ENCODE measurements around the gene TLE6.

The TLE6 gene

DNA sequence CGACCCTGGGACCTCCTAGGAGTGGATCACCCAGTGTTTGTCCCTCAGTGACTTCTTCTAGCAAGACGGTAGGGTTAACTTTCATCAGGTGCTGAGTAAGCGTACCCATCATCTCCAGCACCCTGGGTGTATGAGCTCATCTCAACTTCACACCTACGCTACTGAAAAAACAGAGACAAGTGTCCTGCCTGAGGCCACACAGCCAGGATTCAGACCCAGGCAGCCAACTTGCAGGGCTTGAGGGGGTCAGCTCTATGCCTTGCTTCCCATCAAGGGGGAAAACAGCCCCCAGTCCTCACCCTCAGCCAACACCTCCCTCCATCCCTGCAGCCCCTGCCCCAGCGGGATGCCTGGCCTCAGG lies 47.1 kb downstream of the TLE6 start:
- H3K23ac ChIP-seq (ENCODE audit: low read length) = no peak overlapping the region
- no peak overlapping the region for H2AK5ac ChIP-seq (ENCODE audit: low read length)
- DNase-seq = no peak
- H3K14ac ChIP-seq (ENCODE audit: low read length) = no peak overlapping the region
- H3K27me3 ChIP-seq (ENCODE audit: insufficient read depth, low read length) = peaks cover 23% of the 10 kb centered on the region
- WGBS (ENCODE audit: extremely low coverage, insufficient coverage, insufficient read length) = no CpG with 5 or more reads among the region's 5 CpGs
- no peak overlapping the region for H3K27ac ChIP-seq (ENCODE audit: low read depth, low read length)
- no peak overlapping the region for H2AFZ ChIP-seq (ENCODE audit: insufficient read depth, low read length, poor library complexity)
- no peak overlapping the region for H2BK12ac ChIP-seq (ENCODE audit: low read length)
- no peak overlapping the region for H4K12ac ChIP-seq (ENCODE audit: low read depth, low read length)
- no peak overlapping the region for H2BK5ac ChIP-seq (ENCODE audit: low read depth, low read length, poor library complexity)
- H4K8ac ChIP-seq (ENCODE audit: low read depth, low read length) = no peak overlapping the region
- no peak overlapping the region for H3K4me2 ChIP-seq (ENCODE audit: low read length)
- H3K79me1 ChIP-seq (ENCODE audit: low read length) = no peaks in the 10 kb centered on the region
- peaks cover 4 to 12% of the 10 kb centered on the region in 2 experiments for H3K4me1 ChIP-seq (ENCODE audit: control insufficient read depth in 1 of 2, insufficient read depth in 2 of 2, low read length in 2 of 2)
- no peaks in the 10 kb centered on the region for H3K36me3 ChIP-seq (ENCODE audit: control insufficient read depth in 1 of 2, insufficient read depth in 2 of 2, low read length in 2 of 2)
- no peak overlapping the region for H2BK120ac ChIP-seq (ENCODE audit: insufficient read depth, low read length, poor library complexity)
- no peak overlapping the region for H3K4ac ChIP-seq (ENCODE audit: low read depth, low read length)
- H3K9me3 ChIP-seq (ENCODE audit: insufficient read depth, low read depth, low read length) = peaks cover 2% of the 10 kb centered on the region
- no peak overlapping the region for H3K4me3 ChIP-seq (ENCODE audit: low read depth, low read length)
- no peaks in the 10 kb centered on the region for H3K79me2 ChIP-seq (ENCODE audit: control insufficient read depth, insufficient read depth, low read length, poor library complexity)
- H3K18ac ChIP-seq (ENCODE audit: low read length) = no peak overlapping the region
- no peak overlapping the region for H3K9ac ChIP-seq (ENCODE audit: low read length)
- no peak overlapping the region for H4K91ac ChIP-seq (ENCODE audit: low read depth, low read length)

DNA sequence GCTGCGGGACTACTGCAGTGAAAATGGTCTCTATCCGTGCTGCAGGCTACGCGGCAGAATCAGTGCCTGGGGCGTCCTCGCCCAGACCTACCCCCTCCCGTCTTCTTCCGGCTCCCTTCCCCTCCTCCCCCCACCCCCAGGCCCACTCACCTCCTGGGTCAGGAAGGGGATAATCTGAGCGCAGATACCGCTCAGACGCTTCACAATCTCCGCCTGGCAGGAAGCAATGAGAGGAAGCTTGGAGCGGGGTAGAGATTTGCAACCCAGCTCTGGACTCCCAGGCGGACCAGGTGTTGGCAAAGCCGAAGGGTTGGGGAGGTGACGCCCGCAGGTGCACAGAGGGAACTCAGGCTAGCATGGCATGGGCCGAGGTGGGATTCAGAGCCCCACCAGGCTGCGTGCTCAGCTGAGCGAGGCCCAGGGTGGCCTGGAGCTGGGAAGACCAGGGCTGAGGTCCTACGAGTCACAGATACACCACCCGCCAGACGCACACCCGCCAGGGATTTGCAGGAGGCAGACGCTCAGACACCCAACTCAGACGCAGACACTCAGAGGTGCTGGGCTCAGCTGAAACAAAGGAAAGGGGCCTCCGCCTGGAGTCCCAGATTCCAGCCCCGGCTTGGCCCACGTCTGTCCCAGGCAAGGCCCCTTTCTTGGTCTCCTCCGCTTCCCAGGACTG lies 47.6 kb downstream of the TLE6 start:
- no peak overlapping the region for H3K27ac ChIP-seq (ENCODE audit: low read depth, low read length)
- no peak overlapping the region for H3K9ac ChIP-seq (ENCODE audit: low read length)
- peaks cover 2% of the 10 kb centered on the region for H3K9me3 ChIP-seq (ENCODE audit: insufficient read depth, low read depth, low read length)
- no CpG with 5 or more reads among the region's 30 CpGs for WGBS (ENCODE audit: extremely low coverage, insufficient coverage, insufficient read length)
- H3K4ac ChIP-seq (ENCODE audit: low read depth, low read length) = no peak overlapping the region
- H3K79me2 ChIP-seq (ENCODE audit: control insufficient read depth, insufficient read depth, low read length, poor library complexity) = no peaks in the 10 kb centered on the region
- no peak overlapping the region for H4K8ac ChIP-seq (ENCODE audit: low read depth, low read length)
- H3K79me1 ChIP-seq (ENCODE audit: low read length) = no peaks in the 10 kb centered on the region
- no peak overlapping the region for H3K14ac ChIP-seq (ENCODE audit: low read length)
- no peak overlapping the region for H2BK120ac ChIP-seq (ENCODE audit: insufficient read depth, low read length, poor library complexity)
- DNase-seq = no peak
- H3K4me1 ChIP-seq (ENCODE audit: control insufficient read depth in 1 of 2, insufficient read depth in 2 of 2, low read length in 2 of 2) = peaks cover 4 to 12% of the 10 kb centered on the region in 2 experiments
- H3K4me2 ChIP-seq (ENCODE audit: low read length) = no peak overlapping the region
- no peak overlapping the region for H2BK5ac ChIP-seq (ENCODE audit: low read depth, low read length, poor library complexity)
- no peak overlapping the region for H4K12ac ChIP-seq (ENCODE audit: low read depth, low read length)
- no peaks in the 10 kb centered on the region for H3K36me3 ChIP-seq (ENCODE audit: control insufficient read depth in 1 of 2, insufficient read depth in 2 of 2, low read length in 2 of 2)
- H2AK5ac ChIP-seq (ENCODE audit: low read length) = no peak overlapping the region
- no peak overlapping the region for H3K23ac ChIP-seq (ENCODE audit: low read length)
- H3K27me3 ChIP-seq (ENCODE audit: insufficient read depth, low read length) = peaks cover 28% of the 10 kb centered on the region
- H4K91ac ChIP-seq (ENCODE audit: low read depth, low read length) = no peak overlapping the region
- no peak overlapping the region for H3K18ac ChIP-seq (ENCODE audit: low read length)
- no peak overlapping the region for H2AFZ ChIP-seq (ENCODE audit: insufficient read depth, low read length, poor library complexity)
- no peak overlapping the region for H2BK12ac ChIP-seq (ENCODE audit: low read length)
- no peak overlapping the region for H3K4me3 ChIP-seq (ENCODE audit: low read depth, low read length)

DNA sequence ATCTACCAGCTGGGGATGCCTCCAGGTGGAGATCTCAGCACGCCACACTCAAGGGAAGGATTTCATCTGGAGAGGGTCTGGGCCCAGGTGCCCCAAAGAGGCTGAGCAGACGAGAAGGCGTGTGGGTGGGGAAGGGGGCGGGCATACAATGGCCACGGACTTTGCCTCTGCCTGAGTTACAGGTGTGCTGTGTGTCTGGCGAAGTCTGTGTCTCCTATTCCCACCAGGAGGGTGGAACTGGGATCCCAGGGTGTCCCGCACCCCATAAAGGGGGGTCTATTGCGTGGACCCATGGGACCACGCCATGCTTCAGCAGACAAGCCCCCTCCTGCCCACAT lies 48.2 kb downstream of the TLE6 start:
- Histone ChIP-seq H3K27ac (ENCODE audit: low read depth, low read length) (no peak overlapping the region), H3K27me3 (ENCODE audit: insufficient read depth, low read length) (peaks cover 33% of the 10 kb centered on the region), H3K23ac (ENCODE audit: low read length) (no peak overlapping the region), H3K79me1 (ENCODE audit: low read length) (no peaks in the 10 kb centered on the region), H3K9ac (ENCODE audit: low read length) (no peak overlapping the region), H3K4ac (ENCODE audit: low read depth, low read length) (no peak overlapping the region), H3K36me3 (ENCODE audit: control insufficient read depth in 1 of 2, insufficient read depth in 2 of 2, low read length in 2 of 2) (no peaks in the 10 kb centered on the region), H2AK5ac (ENCODE audit: low read length) (no peak overlapping the region), H3K4me2 (ENCODE audit: low read length) (no peak overlapping the region), H3K9me3 (ENCODE audit: insufficient read depth, low read depth, low read length) (peaks cover 2% of the 10 kb centered on the region), H2AFZ (ENCODE audit: insufficient read depth, low read length, poor library complexity) (no peak overlapping the region), H4K12ac (ENCODE audit: low read depth, low read length) (no peak overlapping the region), H4K8ac (ENCODE audit: low read depth, low read length) (no peak overlapping the region), H3K14ac (ENCODE audit: low read length) (no peak overlapping the region), H2BK5ac (ENCODE audit: low read depth, low read length, poor library complexity) (no peak overlapping the region), H3K79me2 (ENCODE audit: control insufficient read depth, insufficient read depth, low read length, poor library complexity) (no peaks in the 10 kb centered on the region), H3K4me1 (ENCODE audit: control insufficient read depth in 1 of 2, insufficient read depth in 2 of 2, low read length in 2 of 2) (peaks cover 4 to 12% of the 10 kb centered on the region in 2 experiments), H2BK120ac (ENCODE audit: insufficient read depth, low read length, poor library complexity) (no peak overlapping the region), H2BK12ac (ENCODE audit: low read length) (no peak overlapping the region), H3K18ac (ENCODE audit: low read length) (no peak overlapping the region), H3K4me3 (ENCODE audit: low read depth, low read length) (no peak overlapping the region), H4K91ac (ENCODE audit: low read depth, low read length) (no peak overlapping the region)
- WGBS (ENCODE audit: extremely low coverage, insufficient coverage, insufficient read length) = no CpG with 5 or more reads among the region's 9 CpGs
- DNase-seq = no peak

DNA sequence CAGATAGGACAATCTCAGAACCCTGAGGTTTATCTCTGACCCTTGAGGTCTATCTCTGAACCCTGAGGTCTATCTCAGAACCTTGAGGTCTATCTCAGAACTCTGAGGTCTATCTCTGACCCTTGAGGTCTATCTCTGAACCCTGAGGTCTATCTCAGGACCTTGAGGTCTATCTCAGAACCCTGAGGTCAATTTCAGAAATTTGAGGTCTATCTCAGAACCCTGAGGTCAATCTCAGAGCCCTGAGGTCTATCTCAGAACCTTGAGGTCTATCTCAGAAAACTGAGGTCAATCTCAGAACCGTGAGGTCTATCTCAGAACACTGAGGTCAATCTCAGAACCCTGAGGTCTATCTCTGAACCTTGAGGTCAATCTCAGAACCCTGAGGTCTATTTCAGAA lies 49.4 kb downstream of the TLE6 start:
- no peak overlapping the region for H2AK5ac ChIP-seq (ENCODE audit: low read length)
- H3K14ac ChIP-seq (ENCODE audit: low read length) = no peak overlapping the region
- no peaks in the 10 kb centered on the region for H3K79me1 ChIP-seq (ENCODE audit: low read length)
- no peak overlapping the region for H2BK5ac ChIP-seq (ENCODE audit: low read depth, low read length, poor library complexity)
- no peak overlapping the region for H2BK120ac ChIP-seq (ENCODE audit: insufficient read depth, low read length, poor library complexity)
- no peak overlapping the region for H3K4me3 ChIP-seq (ENCODE audit: low read depth, low read length)
- H3K18ac ChIP-seq (ENCODE audit: low read length) = no peak overlapping the region
- H2AFZ ChIP-seq (ENCODE audit: insufficient read depth, low read length, poor library complexity) = no peak overlapping the region
- no peak overlapping the region for H3K4me2 ChIP-seq (ENCODE audit: low read length)
- peaks cover 4 to 12% of the 10 kb centered on the region in 2 experiments for H3K4me1 ChIP-seq (ENCODE audit: control insufficient read depth in 1 of 2, insufficient read depth in 2 of 2, low read length in 2 of 2)
- peaks cover 4% of the 10 kb centered on the region for H3K9me3 ChIP-seq (ENCODE audit: insufficient read depth, low read depth, low read length)
- no peak overlapping the region for H4K91ac ChIP-seq (ENCODE audit: low read depth, low read length)
- no peak overlapping the region for H4K12ac ChIP-seq (ENCODE audit: low read depth, low read length)
- no CpG with 5 or more reads among the region's 1 CpG for WGBS (ENCODE audit: extremely low coverage, insufficient coverage, insufficient read length)
- DNase-seq = no peak
- H3K36me3 ChIP-seq (ENCODE audit: control insufficient read depth in 1 of 2, insufficient read depth in 2 of 2, low read length in 2 of 2) = no peaks in the 10 kb centered on the region
- peaks cover 36% of the 10 kb centered on the region for H3K27me3 ChIP-seq (ENCODE audit: insufficient read depth, low read length)
- H3K9ac ChIP-seq (ENCODE audit: low read length) = no peak overlapping the region
- no peak overlapping the region for H3K27ac ChIP-seq (ENCODE audit: low read depth, low read length)
- H2BK12ac ChIP-seq (ENCODE audit: low read length) = no peak overlapping the region
- H4K8ac ChIP-seq (ENCODE audit: low read depth, low read length) = no peak overlapping the region
- no peaks in the 10 kb centered on the region for H3K79me2 ChIP-seq (ENCODE audit: control insufficient read depth, insufficient read depth, low read length, poor library complexity)
- H3K23ac ChIP-seq (ENCODE audit: low read length) = no peak overlapping the region
- no peak overlapping the region for H3K4ac ChIP-seq (ENCODE audit: low read depth, low read length)

All from trophoblast cell (in vitro differentiated cells and primary cell).